Neuronal stem cell (in vitro differentiated cells): ENCODE measurements around the gene SPARCL1.
A peak's percentile ranks its signal among the peaks of the same experiment; 100 is the strongest.

Experiments
- DNase-seq: peaks from one replicate; pipeline ENCODE4 v3.0.0-alpha.2; 2013; ENCODE audit warnings: low spot score
- H2AFZ ChIP-seq: one replicate; pipeline ENCODE4 v1.6.1; 2013; ENCODE audit warnings: mild to moderate bottlenecking, low read length, inconsistent platforms
- H2AK5ac ChIP-seq: 2 replicates; pipeline ENCODE4 v1.6.1; 2013; ENCODE audit warnings: low read depth, mild to moderate bottlenecking, inconsistent platforms, low read length, moderate library complexity, mixed read lengths
- H2BK120ac ChIP-seq: 2 replicates; pipeline ENCODE4 v1.6.1; 2013; ENCODE audit warnings: low read depth, mild to moderate bottlenecking, inconsistent platforms, low read length, moderate library complexity, mixed read lengths
- H2BK12ac ChIP-seq: one replicate; pipeline ENCODE4 v1.6.1; 2013; ENCODE audit warnings: low read length, inconsistent platforms
- H2BK15ac ChIP-seq: 2 replicates; pipeline ENCODE4 v1.6.1; 2013; ENCODE audit warnings: mild to moderate bottlenecking, low read length, inconsistent platforms, mixed read lengths
- H2BK5ac ChIP-seq: one replicate; pipeline ENCODE4 v1.6.1; 2013; ENCODE audit warnings: inconsistent platforms, mild to moderate bottlenecking, low read length, moderate library complexity
- H3K14ac ChIP-seq: one replicate; pipeline ENCODE4 v1.6.1; 2013; ENCODE audit warnings: low read length, inconsistent platforms
- H3K18ac ChIP-seq: 2 replicates; pipeline ENCODE4 v1.6.1; 2013; ENCODE audit warnings: low read length, inconsistent platforms
- H3K23ac ChIP-seq: 2 replicates; pipeline ENCODE4 v1.6.1; 2013; ENCODE audit warnings: low read depth, mild to moderate bottlenecking, mixed read lengths, low read length, inconsistent platforms; ENCODE audit not compliant: poor library complexity
- H3K27ac ChIP-seq: replicated peaks from 3 replicates; pipeline ENCODE4 v1.5.1; 2013; ENCODE audit warnings: low read length, inconsistent platforms
- H3K27me3 ChIP-seq, 3 experiments: 2 replicates each; pipeline ENCODE4 v1.6.1; 2013; ENCODE audit warnings: low read length in 3 of 3, mild to moderate bottlenecking in 2 of 3, inconsistent platforms in 1 of 3, low read depth in 1 of 3, mixed read lengths in 1 of 3, moderate library complexity in 1 of 3; ENCODE audit not compliant: control insufficient read depth in 3 of 3, insufficient read depth in 3 of 3
- H3K36me3 ChIP-seq, 2 donors: replicated peaks in 1 of 2; 2 replicates each; pipeline ENCODE4 v1.6.1; 2013; ENCODE audit warnings: low read length in 2 of 2; ENCODE audit not compliant: control insufficient read depth in 2 of 2, insufficient read depth in 2 of 2
- H3K4ac ChIP-seq: 2 replicates; pipeline ENCODE4 v1.6.1; 2013; ENCODE audit warnings: inconsistent platforms, mild to moderate bottlenecking, low read length, moderate library complexity
- H3K4me1 ChIP-seq, 2 donors: 1 replicate in 1 of 2; 2 replicates in 1 of 2; pipeline ENCODE4 v1.6.1; 2013; ENCODE audit warnings: low read length in 2 of 2, low read depth in 1 of 2; ENCODE audit not compliant: control insufficient read depth in 2 of 2, insufficient read depth in 1 of 2
- H3K4me2 ChIP-seq: one replicate; pipeline ENCODE4 v1.6.1; 2013; ENCODE audit warnings: mild to moderate bottlenecking, low read length, inconsistent platforms; ENCODE audit not compliant: insufficient read depth, poor library complexity, severe bottlenecking
- H3K4me3 ChIP-seq, 2 donors: 2 replicates each; pipeline ENCODE4 v1.5.1; 2013; ENCODE audit warnings: low read length in 2 of 2, mild to moderate bottlenecking in 2 of 2, inconsistent platforms in 1 of 2, moderate library complexity in 1 of 2
- H3K79me1 ChIP-seq: one replicate; pipeline ENCODE4 v1.6.1; 2013; ENCODE audit warnings: low read depth, mild to moderate bottlenecking, inconsistent platforms, low read length, moderate library complexity
- H3K9ac ChIP-seq: one replicate; pipeline ENCODE4 v1.6.1; 2013; ENCODE audit warnings: mild to moderate bottlenecking, low read depth, low read length, inconsistent platforms; ENCODE audit not compliant: poor library complexity
- H3K9me3 ChIP-seq, 2 donors: replicated peaks in 1 of 2; 2 replicates each; pipeline versions ENCODE3 to v1.6.1; 2013; ENCODE audit warnings: low read length in 2 of 2, mild to moderate bottlenecking in 2 of 2, inconsistent platforms in 1 of 2, low read depth in 1 of 2, mixed read lengths in 1 of 2, moderate library complexity in 1 of 2; ENCODE audit not compliant: control insufficient read depth in 2 of 2, insufficient read depth in 1 of 2
- H4K8ac ChIP-seq: one replicate; pipeline ENCODE4 v1.6.1; 2013; ENCODE audit warnings: low read depth, mild to moderate bottlenecking, inconsistent platforms, low read length, moderate library complexity
- H4K91ac ChIP-seq: one replicate; pipeline ENCODE4 v1.6.1; 2013; ENCODE audit warnings: low read length, low read depth, mild to moderate bottlenecking, inconsistent platforms; ENCODE audit not compliant: poor library complexity
- WGBS, 2 donors: extraction: QIAGEN DNeasy Blood & Tissue Kit; methylation state at CpG; one replicate each; pipeline ENCODE4 v1.1.7; 2013; ENCODE audit warnings: missing lambda C conversion rate in 2 of 2, mixed read lengths in 1 of 2; ENCODE audit not compliant: insufficient read length in 2 of 2, insufficient replicate concordance in 1 of 2; ENCODE audit errors: extremely low coverage in 2 of 2; 5-methylcytosine and 5-hydroxymethylcytosine counted together

SPARCL1 gene

DNA sequence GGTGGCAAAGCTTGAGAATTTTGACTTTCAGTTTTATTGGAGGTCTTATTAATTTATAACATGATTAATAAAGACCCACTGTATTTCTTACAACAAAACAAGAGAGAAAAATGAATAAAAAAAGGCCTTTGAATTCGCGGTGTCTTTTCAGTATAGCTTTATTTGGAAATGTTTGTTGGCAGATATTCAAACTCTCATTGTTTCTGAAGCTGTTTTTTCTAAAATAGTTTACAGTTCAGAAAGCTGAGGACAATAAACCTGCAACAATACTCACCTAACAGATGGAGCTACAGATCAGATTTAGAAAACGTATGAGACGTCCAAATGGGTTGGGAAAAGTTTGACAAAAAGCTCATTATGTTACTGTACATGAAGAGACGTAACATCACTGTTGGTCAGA, 2.4 kb upstream of the SPARCL1 start:
- Histone ChIP-seq H3K36me3 (no peaks in the 10 kb centered on the region), H3K4me2 (no peak overlapping the region)

DNA sequence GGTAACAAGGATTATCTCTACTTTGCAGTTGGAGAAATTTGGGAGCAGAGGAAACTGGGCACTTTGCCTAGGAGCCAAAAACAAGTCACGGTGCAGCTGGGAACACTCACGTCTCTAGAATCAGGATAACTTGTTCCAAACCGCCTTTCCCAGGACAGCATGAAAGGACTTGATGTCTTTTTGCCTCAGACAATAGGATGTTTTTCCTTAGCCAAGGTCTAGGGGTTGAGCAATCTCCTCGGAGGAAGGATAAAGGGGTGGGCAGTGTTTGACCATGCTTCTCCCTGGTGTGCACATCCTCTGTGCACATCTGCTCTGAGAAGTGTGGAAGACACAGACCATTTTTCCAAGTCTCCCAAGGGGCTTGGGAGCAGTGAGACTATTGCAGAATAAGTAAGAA, 1.7 kb upstream of the SPARCL1 start:
- Histone ChIP-seq H3K4ac (no peak overlapping the region), H4K91ac (no peak overlapping the region), H3K4me2 (no peak overlapping the region), H3K4me1 (peaks cover 4 to 37% of the 10 kb centered on the region in 2 donors), H2BK120ac (no peak overlapping the region), H3K18ac (no peak overlapping the region), H3K79me1 (no peaks in the 10 kb centered on the region), H3K9me3 (no peaks in the 10 kb centered on the region), H2AK5ac (no peak overlapping the region), H2AFZ (peak overlapping the region; percentile 62), H2BK12ac (no peak overlapping the region), H3K23ac (no peak overlapping the region), H2BK15ac (no peak overlapping the region), H3K27me3 (no peaks in the 10 kb centered on the region), H3K27ac (no peak overlapping the region), H3K14ac (no peak overlapping the region), H3K4me3 (no peak overlapping the region), H4K8ac (no peak overlapping the region), H2BK5ac (no peak overlapping the region), H3K9ac (no peak overlapping the region), H3K36me3 (no peaks in the 10 kb centered on the region)
- no CpG with 5 or more reads among the region's 4 CpGs for WGBS, 2 donors
- no peak for DNase-seq

More for the DNA sequence above, 2.4 kb upstream of the SPARCL1 start:
- Histone ChIP-seq H2BK15ac (no peak overlapping the region), H4K91ac (no peak overlapping the region), H3K9ac (no peak overlapping the region), H3K27me3 (no peaks in the 10 kb centered on the region), H3K4ac (no peak overlapping the region), H2BK5ac (no peak overlapping the region), H3K79me1 (no peaks in the 10 kb centered on the region), H3K18ac (no peak overlapping the region), H2AK5ac (no peak overlapping the region), H3K27ac (no peak overlapping the region), H3K4me3 (no peak overlapping the region), H3K14ac (no peak overlapping the region), H2BK12ac (no peak overlapping the region), H3K23ac (no peak overlapping the region), H3K9me3 (peaks cover 0 to 1% of the 10 kb centered on the region in 2 donors), H2AFZ (no peak overlapping the region), H3K4me1 (peaks cover 4 to 29% of the 10 kb centered on the region in 2 donors), H4K8ac (no peak overlapping the region), H2BK120ac (no peak overlapping the region)
- WGBS, 2 donors: no CpG with 5 or more reads among the region's 5 CpGs
- DNase-seq: no peak

DNA sequence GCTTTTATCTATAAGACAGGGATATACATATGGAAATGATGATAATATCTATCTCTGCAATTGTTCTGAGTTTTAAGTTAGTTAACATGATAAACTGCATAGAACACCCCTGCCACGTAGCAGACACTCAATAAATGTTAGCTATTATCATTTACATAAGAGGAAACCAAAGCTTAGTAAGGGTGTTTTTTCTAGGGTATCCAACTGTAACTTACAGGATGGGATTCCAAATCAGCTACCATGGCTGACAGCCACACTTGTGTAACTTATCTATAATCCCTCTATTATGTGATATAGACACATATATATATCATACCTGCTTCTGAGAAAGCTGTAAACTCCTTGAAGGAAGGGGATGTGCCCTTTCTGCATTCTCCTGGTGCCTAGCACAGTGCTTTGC, 1.1 kb upstream of the SPARCL1 start:
- WGBS, 2 donors: no CpG with 5 or more reads among the region's 1 CpG
- H4K91ac ChIP-seq: no peak overlapping the region

DNA sequence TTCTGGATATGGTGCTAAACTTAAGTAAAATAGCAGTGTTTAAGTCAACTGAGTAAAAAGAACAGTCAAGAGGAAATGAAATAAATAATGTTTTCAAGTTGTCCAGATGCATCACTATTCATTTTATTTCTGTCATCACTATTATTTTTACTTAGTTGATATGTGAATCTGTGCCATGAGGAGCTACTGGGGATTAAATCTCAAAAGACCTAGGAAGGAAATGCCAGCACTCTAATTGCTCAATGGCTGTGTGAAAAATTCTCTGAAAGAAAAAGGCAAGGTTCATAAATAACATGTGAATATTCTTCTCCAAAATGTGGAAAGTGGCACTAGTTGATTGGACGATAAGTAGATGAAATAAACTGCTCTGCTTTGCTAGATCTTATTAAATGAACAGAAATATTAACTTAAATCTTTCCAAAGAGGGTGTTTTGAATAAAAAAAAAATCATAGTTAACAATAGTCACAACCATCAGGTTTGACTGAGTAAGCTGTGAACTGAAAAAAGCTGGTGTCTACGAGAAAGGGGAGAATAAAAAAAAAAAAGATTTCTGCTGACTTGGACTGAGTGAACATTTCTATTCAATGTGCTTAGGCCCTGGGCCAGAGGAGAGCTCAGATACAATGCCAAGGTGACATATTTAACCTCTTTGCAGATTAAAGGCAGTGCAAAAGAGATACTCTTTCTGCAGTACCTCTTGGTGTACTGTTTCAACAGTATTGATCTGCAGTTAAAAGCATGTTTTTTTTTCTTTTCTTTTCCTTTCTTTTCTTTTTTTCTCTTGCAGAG, 1.6 kb downstream of the SPARCL1 start:
- H2BK5ac ChIP-seq: no peak overlapping the region
- no peak overlapping the region for H3K27ac ChIP-seq
- no peak overlapping the region for H2BK120ac ChIP-seq
- H2AFZ ChIP-seq: no peak overlapping the region
- no peaks in the 10 kb centered on the region for H3K27me3 ChIP-seq
- H3K4ac ChIP-seq: no peak overlapping the region
- H3K4me3 ChIP-seq: no peak overlapping the region
- no peak overlapping the region for H4K91ac ChIP-seq
- H3K36me3 ChIP-seq: no peaks in the 10 kb centered on the region
- no peak overlapping the region for H2BK15ac ChIP-seq
- H3K4me2 ChIP-seq: no peak overlapping the region
- peaks cover 0 to 12% of the 10 kb centered on the region in 2 donors for H3K9me3 ChIP-seq
- no CpG with 5 or more reads among the region's 2 CpGs for WGBS, 2 donors
- H3K4me1 ChIP-seq: peaks cover 4 to 44% of the 10 kb centered on the region in 2 donors
- no peak overlapping the region for H4K8ac ChIP-seq
- H3K79me1 ChIP-seq: no peaks in the 10 kb centered on the region
- H3K9ac ChIP-seq: no peak overlapping the region
- H3K23ac ChIP-seq: no peak overlapping the region
- H2AK5ac ChIP-seq: no peak overlapping the region
- DNase-seq: no peak
- no peak overlapping the region for H3K14ac ChIP-seq
- H3K18ac ChIP-seq: no peak overlapping the region
- H2BK12ac ChIP-seq: no peak overlapping the region

More for the DNA sequence above, 1.1 kb upstream of the SPARCL1 start:
- Histone ChIP-seq H3K9ac (no peak overlapping the region), H3K4me1 (peaks cover 4 to 42% of the 10 kb centered on the region in 2 donors), H3K4me3 (no peak overlapping the region), H2BK12ac (no peak overlapping the region), H2BK120ac (no peak overlapping the region), H3K79me1 (no peaks in the 10 kb centered on the region), H3K36me3 (no peaks in the 10 kb centered on the region), H2AK5ac (no peak overlapping the region), H4K8ac (no peak overlapping the region), H3K4me2 (no peak overlapping the region), H3K23ac (no peak overlapping the region), H2BK15ac (no peak overlapping the region), H3K27ac (no peak overlapping the region), H3K18ac (no peak overlapping the region), H2BK5ac (no peak overlapping the region), H3K14ac (no peak overlapping the region), H3K27me3 (no peaks in the 10 kb centered on the region), H3K4ac (no peak overlapping the region), H2AFZ (no peak overlapping the region), H3K9me3 (no peaks in the 10 kb centered on the region)
- DNase-seq: no peak
